T-helper 2 cell treated with Interferon-gamma antibody and Interleukin-4, amounts not matched to agents 5 μg/mL and 100 μg/mL, for 36 hours (primary cell): ENCODE results near the gene AOX1.
"Not testable (repeated sequence)": the region's sequence is repeated elsewhere in the genome, so short reads cannot be mapped to it uniquely, and the experiment has no call there.

Experiments
- DNase-seq: peaks from one replicate; pipeline ENCODE4 v3.0.0; 2021; ENCODE audit warnings: low spot score
- H3K27ac Mint-ChIP-seq: one replicate; pipeline ENCODE4 v1.8.0; 2021; ENCODE audit warnings: mild to moderate bottlenecking, mixed read lengths
- H3K27me3 Mint-ChIP-seq: one replicate; pipeline ENCODE4 v1.8.0; 2021; ENCODE audit warnings: low read depth, mixed read lengths
- H3K36me3 Mint-ChIP-seq: one replicate; pipeline ENCODE4 v1.8.0; 2021; ENCODE audit warnings: low read depth, mixed read lengths
- H3K4me1 Mint-ChIP-seq: one replicate; pipeline ENCODE4 v1.8.0; 2021; ENCODE audit warnings: low read depth, mixed read lengths
- H3K4me3 Mint-ChIP-seq: one replicate; pipeline ENCODE4 v1.8.0; 2022; ENCODE audit warnings: mild to moderate bottlenecking, moderate library complexity, mixed read lengths
- H3K9me3 Mint-ChIP-seq: one replicate; pipeline ENCODE4 v1.8.0; 2021; ENCODE audit warnings: mixed read lengths

The AOX1 gene

DNA sequence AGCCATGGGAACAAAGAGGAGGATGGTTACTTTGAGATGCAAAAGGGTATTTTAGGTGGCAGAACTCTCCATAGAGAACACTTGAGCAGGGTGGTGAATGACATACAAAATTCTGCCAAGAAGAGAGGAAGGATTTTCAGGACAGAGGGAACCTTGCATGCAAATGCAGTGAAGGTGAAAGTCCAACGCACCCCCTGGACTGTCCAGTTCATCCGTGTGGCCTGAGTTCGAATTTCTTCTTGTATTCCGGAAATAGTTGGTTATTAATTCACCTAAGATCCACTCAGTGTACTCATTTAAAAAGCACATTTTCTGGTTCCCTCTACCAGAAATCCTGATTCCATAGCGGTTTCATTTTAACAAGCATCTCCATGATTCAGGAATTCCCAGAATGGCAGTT, 5.5 kb downstream of the AOX1 start:
- H3K9me3 Mint-ChIP-seq: no peaks in the 10 kb centered on the region
- H3K4me3 Mint-ChIP-seq: no peak overlapping the region
- H3K36me3 Mint-ChIP-seq: no peaks in the 10 kb centered on the region
- DNase-seq: no peak
- H3K27me3 Mint-ChIP-seq: peaks cover 30% of the 10 kb centered on the region
- no peak overlapping the region for H3K27ac Mint-ChIP-seq
- H3K4me1 Mint-ChIP-seq: peaks cover 2% of the 10 kb centered on the region

DNA sequence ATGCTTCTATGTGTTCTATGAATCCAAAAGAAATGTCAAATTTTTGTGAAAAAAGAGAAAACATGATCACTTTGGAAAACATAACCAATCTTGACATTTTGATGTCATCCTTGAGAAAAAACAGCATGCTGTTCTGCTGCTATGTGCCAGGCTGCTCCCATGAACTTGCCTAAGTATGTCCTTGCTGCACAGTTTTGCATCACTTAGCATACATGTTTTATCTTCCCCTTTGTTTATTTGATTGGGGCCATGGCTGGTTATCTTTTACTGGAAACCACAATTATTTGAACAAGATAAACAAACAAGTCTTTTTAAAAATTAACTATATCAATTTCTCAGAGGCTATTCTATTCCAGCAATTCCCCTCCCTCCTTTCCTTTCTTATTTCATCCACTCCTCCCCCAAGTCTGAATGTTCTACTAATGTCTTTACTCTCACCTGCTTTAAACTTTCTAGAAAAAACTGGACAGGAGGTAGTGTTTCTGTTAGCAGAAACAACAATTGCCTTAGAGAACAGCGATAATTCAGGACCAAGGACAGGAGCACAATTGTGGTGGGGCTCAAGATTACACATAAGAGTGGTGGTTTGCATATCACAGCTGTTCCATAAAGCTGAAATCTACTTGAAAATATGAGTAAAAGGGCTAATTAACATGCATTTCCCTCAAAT, 6.7 kb downstream of the AOX1 start:
- Mint-ChIP-seq H3K4me3 (no peak overlapping the region), H3K27ac (no peak overlapping the region), H3K27me3 (peaks cover 34% of the 10 kb centered on the region), H3K9me3 (no peaks in the 10 kb centered on the region), H3K36me3 (no peaks in the 10 kb centered on the region), H3K4me1 (no peaks in the 10 kb centered on the region)
- DNase-seq: no peak

DNA sequence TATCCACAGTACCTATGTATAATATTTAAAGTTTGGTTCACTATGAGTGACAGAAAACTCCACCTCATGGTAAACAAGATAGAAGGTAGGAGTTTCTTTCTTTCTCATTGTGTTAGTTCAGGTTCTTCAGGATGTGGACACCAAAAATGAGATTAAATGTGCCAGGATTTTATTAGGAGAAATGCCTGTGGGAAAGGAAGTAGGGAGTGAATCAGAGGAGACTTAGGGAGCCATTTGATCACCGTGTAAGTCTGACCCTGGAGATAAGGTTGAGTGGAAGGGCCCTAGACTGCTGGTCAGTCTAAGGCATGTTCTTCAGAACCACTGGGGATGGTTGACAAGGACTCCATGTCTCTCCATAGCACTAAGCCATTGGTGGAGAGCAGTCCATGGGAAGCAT, 8.1 kb downstream of the AOX1 start:
- peaks cover 43% of the 10 kb centered on the region for H3K27me3 Mint-ChIP-seq
- H3K4me3 Mint-ChIP-seq: no peak overlapping the region
- no peaks in the 10 kb centered on the region for H3K9me3 Mint-ChIP-seq
- DNase-seq: no peak
- no peaks in the 10 kb centered on the region for H3K4me1 Mint-ChIP-seq
- no peak overlapping the region for H3K27ac Mint-ChIP-seq
- no peaks in the 10 kb centered on the region for H3K36me3 Mint-ChIP-seq

DNA sequence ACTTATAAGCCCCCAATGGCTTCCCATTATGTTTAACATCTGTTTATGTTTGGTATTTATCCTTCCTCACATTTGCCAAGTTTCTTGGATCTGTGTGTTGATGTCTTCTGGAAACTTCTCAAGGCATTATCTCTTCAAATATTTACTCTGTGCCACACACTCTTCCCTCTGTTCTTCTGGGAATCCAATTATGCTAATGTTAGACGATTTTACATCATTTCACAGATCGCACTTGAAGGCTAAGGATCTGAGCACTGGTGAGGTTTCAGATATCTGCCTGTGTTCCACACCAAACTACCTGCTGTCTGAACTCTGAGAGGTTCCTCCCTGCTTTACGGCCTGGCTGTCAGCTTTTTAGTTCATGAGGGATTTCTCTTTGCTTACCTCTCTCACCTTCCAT, 10.1 kb downstream of the AOX1 start:
- no peaks in the 10 kb centered on the region for H3K9me3 Mint-ChIP-seq
- H3K4me3 Mint-ChIP-seq: no peak overlapping the region
- H3K27ac Mint-ChIP-seq: no peak overlapping the region
- no peak for DNase-seq
- no peaks in the 10 kb centered on the region for H3K4me1 Mint-ChIP-seq
- H3K27me3 Mint-ChIP-seq: peaks cover 42% of the 10 kb centered on the region
- no peaks in the 10 kb centered on the region for H3K36me3 Mint-ChIP-seq

DNA sequence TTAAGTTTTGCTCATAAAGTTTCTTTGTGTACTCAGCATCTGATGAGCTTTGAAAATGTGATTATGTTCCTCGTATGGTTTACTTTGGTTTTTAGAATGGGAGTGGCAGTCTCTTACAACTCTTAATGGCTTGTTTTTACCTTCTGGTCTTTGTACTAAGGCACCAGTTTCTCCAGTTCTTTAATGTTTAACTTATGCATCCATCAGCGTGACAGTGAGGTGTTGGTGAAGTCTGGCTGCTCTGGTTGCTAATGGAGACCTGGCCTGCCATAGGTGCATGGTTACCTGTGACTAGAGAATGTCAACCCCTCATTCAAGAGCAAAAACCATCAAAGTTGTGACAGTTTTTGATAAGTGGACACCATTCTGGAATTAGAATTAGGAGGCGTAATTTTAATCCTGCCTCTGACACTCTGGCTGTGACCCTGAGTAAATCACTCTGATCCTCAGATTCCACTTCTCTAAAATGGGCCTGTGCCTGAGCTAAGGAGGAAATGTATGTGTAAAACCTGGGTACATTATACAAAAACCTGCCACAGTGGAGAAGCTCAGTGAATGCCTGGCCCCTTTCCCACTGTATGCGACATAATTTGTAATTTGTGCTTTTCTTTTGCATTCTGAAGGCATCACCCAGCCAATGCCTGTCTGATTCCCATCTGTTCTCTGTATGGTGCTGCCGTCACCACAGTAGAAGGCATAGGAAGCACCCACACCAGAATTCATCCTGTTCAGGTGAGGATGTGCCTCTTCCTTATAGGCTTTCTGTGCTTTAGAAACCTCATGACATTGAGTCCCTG, 11.2 kb downstream of the AOX1 start:
- no peak overlapping the region for H3K27ac Mint-ChIP-seq
- H3K4me1 Mint-ChIP-seq: no peaks in the 10 kb centered on the region
- H3K4me3 Mint-ChIP-seq: no peak overlapping the region
- peaks cover 38% of the 10 kb centered on the region for H3K27me3 Mint-ChIP-seq
- no peak for DNase-seq
- H3K9me3 Mint-ChIP-seq: no peaks in the 10 kb centered on the region
- no peaks in the 10 kb centered on the region for H3K36me3 Mint-ChIP-seq

DNA sequence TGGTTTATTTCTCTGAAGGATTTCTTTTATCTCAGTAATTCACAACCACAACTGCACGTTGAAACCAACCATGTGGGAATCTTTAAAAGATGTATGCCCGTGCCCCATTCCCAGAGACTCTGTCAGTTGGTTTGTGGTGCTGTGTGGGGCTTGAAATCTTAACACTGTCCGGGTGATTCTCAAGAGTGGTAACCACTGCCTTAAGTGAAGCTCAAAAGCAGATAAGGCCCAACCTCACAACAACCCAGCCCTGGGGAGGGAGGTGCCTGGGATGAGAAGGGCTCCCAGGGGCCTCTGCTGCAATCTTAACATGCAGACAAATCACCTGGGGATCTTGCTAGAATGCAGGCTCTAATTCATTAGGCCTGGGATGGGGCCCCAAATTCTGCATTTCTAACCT, 13.4 kb downstream of the AOX1 start:
- H3K4me1 Mint-ChIP-seq: peaks cover 1% of the 10 kb centered on the region

DNA sequence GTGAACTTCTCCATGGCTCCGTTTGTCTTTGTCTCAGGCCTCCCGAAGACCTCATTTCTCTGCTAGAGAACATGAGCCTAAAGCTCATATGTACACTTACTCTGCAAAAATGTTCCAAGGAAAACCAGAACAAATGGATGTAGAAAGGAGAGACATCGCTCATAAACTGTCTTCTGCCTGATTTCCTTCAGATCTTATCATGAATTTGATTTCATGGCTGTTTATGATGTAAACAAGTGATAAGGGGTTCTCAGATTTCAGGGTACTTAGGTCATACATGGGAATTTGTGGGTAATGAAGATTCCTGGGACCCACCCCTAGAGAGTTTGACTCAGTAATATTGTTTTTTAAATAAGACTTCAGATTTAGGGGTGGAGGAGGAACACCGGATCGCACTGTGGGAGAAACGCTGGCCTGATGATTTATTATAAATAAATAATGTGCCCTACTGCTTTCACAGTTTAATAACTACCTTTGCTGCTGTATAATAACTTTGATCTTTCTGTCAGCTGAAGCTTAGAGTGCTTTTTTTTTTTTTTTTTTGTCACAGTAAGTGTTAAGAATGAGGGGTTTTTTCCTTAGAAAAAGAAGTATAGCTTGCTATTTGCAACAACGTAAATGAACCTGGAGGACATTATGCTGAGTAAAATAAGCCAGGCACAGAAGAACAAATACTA, 14.9 kb downstream of the AOX1 start:
- Mint-ChIP-seq H3K9me3 (no peaks in the 10 kb centered on the region), H3K4me3 (no peak overlapping the region), H3K4me1 (peaks cover 1% of the 10 kb centered on the region), H3K27ac (no peak overlapping the region), H3K27me3 (peaks cover 27% of the 10 kb centered on the region), H3K36me3 (no peaks in the 10 kb centered on the region)
- no peak for DNase-seq

More for the DNA sequence above, 13.4 kb downstream of the AOX1 start:
- Mint-ChIP-seq H3K27ac (no peak overlapping the region), H3K4me3 (no peak overlapping the region), H3K9me3 (no peaks in the 10 kb centered on the region), H3K27me3 (peaks cover 30% of the 10 kb centered on the region), H3K36me3 (no peaks in the 10 kb centered on the region)
- no peak for DNase-seq

DNA sequence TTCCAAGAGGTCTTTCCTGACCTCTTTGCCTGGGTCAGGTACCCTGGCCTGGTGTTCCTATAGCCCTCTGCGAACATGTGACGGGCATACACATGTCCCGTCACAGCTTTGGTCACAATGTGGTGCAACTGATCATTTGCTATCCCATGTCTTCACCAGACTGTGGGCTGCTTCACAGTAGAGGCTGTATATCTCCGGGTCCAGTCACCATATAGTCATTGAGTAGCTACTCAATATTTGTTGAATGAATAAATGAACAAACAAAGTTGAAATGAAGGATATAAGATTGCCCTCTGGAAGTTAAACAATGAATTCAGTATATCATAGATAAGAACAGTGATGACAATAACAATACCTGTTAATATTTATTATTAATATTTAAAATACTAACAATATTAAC, 16.8 kb downstream of the AOX1 start:
- peaks cover 20% of the 10 kb centered on the region for H3K27me3 Mint-ChIP-seq
- DNase-seq: no peak
- no peaks in the 10 kb centered on the region for H3K36me3 Mint-ChIP-seq
- peaks cover 1% of the 10 kb centered on the region for H3K4me1 Mint-ChIP-seq
- no peak overlapping the region for H3K27ac Mint-ChIP-seq
- H3K9me3 Mint-ChIP-seq: no peaks in the 10 kb centered on the region
- H3K4me3 Mint-ChIP-seq: no peak overlapping the region

DNA sequence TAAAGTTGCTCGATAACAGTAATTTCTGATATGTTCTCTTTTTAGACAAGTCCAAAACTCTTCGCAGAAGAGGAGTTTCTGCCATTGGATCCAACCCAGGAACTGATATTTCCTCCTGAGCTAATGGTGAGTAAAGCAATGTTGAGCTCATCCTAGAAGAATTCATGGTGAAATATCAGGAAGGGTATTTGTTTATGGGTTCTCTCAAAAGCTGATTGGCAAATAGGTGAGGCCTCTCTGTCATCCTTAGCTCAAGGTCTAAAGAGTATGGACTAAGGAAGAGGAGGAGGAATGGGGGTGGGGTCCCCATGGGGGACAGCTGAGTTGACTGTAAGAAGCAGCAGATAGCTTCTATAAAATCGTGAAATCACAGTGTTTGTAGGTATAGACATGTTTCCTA, 18.2 kb downstream of the AOX1 start:
- DNase-seq: no peak
- Mint-ChIP-seq H3K36me3 (no peaks in the 10 kb centered on the region), H3K27me3 (peaks cover 11% of the 10 kb centered on the region), H3K4me1 (peaks cover 1% of the 10 kb centered on the region), H3K9me3 (no peaks in the 10 kb centered on the region), H3K27ac (no peak overlapping the region), H3K4me3 (no peak overlapping the region)

DNA sequence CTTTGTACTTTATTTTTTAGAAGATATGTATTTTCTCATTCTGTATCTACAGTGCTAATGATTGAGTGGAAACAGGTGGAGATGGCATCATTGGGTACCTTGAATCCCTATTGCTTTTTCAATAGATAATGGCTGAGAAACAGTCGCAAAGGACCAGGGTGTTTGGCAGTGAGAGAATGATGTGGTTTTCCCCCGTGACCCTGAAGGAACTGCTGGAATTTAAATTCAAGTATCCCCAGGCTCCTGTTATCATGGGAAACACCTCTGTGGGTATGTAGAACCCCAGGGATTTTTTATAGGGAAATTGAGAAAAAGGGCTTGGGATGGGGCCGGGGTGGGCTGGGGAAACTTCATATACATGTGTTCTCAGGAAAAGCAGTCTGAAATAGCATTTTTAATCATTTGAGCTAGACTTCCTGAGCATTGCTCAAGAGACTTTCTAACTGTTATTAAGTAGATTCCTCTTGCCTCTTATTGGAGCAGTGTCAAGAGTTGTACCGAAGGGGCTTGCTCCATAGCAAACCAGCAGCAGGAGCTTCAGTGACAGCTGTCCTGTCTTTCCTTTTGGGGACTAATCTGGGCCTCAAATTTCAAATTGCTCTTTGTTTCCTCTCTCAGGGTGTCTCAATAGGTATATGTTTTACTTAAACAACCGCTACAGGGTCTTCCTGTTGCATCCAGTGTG, 18.9 kb downstream of the AOX1 start:
- Mint-ChIP-seq H3K4me3 (no peak overlapping the region), H3K27ac (no peak overlapping the region), H3K27me3 (peaks cover 11% of the 10 kb centered on the region), H3K36me3 (no peaks in the 10 kb centered on the region), H3K4me1 (peaks cover 1% of the 10 kb centered on the region), H3K9me3 (no peaks in the 10 kb centered on the region)
- DNase-seq: no peak

DNA sequence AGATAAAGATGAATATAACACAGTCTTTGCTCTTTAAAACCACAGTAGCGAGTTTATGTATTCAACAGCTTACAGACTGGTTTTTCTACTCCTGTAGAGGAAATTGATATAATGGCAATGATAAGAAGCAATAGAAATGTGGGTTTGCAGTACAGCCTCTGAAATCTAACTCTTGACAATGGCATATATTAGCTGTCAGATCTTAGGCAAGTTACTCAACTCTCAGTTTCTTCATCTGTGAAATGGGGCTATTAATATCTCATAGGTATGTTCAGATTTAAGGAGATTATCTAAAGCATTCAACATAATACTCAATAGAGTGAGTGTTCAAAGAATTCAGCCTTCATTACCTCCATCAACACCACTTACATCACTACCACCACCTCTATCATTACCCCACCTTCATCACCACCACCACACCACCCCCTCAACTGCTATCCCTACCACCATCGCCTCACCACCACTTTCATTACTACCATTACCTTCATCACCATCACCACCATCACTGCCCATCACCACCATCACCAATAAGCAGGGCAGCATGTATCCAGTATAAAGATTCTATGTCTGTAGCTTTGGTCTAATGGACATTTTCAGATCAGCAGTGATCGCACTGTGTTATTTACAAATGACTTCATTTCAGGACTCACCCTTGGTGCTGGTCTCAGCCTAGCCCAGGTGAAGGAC, 22.7 kb downstream of the AOX1 start:
- no peak overlapping the region for H3K27ac Mint-ChIP-seq
- H3K4me3 Mint-ChIP-seq: no peak overlapping the region
- no peaks in the 10 kb centered on the region for H3K36me3 Mint-ChIP-seq
- peaks cover 1% of the 10 kb centered on the region for H3K4me1 Mint-ChIP-seq
- no peaks in the 10 kb centered on the region for H3K9me3 Mint-ChIP-seq
- peaks cover 10% of the 10 kb centered on the region for H3K27me3 Mint-ChIP-seq
- no peak for DNase-seq

DNA sequence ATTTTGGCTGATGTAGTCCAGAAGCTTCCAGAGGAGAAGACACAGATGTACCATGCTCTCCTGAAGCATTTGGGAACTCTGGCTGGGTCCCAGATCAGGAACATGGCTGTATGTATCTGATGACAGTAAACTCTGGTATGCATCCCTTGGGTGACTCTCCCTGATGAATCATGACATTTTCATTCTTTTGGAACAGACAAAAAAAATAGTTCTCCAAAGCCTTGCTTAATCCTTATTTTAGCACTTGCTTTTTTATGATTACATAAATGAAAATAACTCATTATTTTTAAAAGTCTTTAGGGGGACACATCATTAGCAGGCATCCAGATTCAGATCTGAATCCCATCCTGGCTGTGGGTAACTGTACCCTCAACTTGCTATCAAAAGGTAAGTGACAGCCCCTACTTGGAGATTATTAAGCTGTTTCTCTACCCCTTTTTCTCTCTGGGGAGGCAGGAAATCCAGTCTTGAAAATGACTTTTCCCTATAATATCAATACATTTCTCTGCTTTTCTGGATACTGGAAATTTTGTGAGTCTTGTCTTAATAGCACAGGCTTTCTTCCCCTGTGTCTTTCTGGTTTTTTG, 23.3 kb downstream of the AOX1 start:
- Mint-ChIP-seq H3K4me3 (no peak overlapping the region), H3K27ac (no peak overlapping the region), H3K36me3 (no peaks in the 10 kb centered on the region), H3K27me3 (peaks cover 7% of the 10 kb centered on the region), H3K9me3 (no peaks in the 10 kb centered on the region), H3K4me1 (peaks cover under 1% of the 10 kb centered on the region)
- DNase-seq: no peak

DNA sequence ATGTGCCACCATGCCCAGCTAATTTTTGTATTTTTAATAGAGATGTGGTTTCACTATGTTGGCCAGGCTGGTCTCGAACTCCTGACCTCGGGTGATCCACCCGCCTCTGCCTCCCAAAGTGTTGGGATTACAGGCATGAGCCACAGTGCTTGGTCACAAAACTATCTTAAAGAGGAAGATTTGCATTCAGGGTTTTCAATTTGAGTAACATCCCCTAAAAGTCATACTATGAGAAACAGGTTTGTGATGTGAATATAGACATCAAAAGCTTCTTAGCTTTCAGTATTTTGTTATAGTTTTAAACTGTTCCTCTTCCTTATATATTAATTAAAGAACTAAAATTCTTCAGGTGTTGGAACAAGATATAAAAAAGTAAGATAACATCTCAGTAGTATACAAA, 24.4 kb downstream of the AOX1 start:
- H3K4me1 Mint-ChIP-seq, H3K4me3 Mint-ChIP-seq, H3K27me3 Mint-ChIP-seq, H3K36me3 Mint-ChIP-seq, H3K27ac Mint-ChIP-seq, DNase-seq, H3K9me3 Mint-ChIP-seq: not testable (repeated sequence)
